Measurements from ENCODE around the gene MYPOP. TPM values are rescaled to one million over a fixed set of nuclear protein-coding genes. Genes with fewer than 3 reads are reported as not detected.

MYPOP gene
- total RNA-seq, 1 experiment from 2014 or later = 9.0 TPM

- peaks cover 0 to under 1% (median 0%) of the 10 kb centered on the region in 3 experiments; a peak in 2 of 7 replicates for H3K36me3 Mint-ChIP-seq (ENCODE audit: insufficient read depth in 1 of 3, low read depth in 3 of 3)
- no peak overlapping the region for H2BK20ac ChIP-seq (ENCODE audit: low read depth, low read length, poor library complexity, severe bottlenecking)
Observed at GRCh38 chr19:45933759-45934158, 31.3 kb upstream of the MYPOP start.

More at GRCh38 chr19:45933759-45934158, 31.3 kb upstream of the MYPOP start:
- Histone ChIP-seq H3K79me2 (ENCODE audit: insufficient read depth, low read length) (no peaks in the 10 kb centered on the region), H3K27me3 (ENCODE audit: insufficient read depth, low read length) (no peaks in the 10 kb centered on the region; the same call in 1 of the 2 replicates), H2AK5ac (ENCODE audit: insufficient read length, low read length) (no peak overlapping the region), H3K9ac (ENCODE audit: extremely low read depth, insufficient read length, low read length) (no peak overlapping the region), H3K14ac (ENCODE audit: insufficient read depth, low read length) (no peak overlapping the region), H2AFZ (ENCODE audit: low read length) (no peak overlapping the region), H3K4me2 (ENCODE audit: insufficient read depth, insufficient read length, low read length) (no peak overlapping the region), H4K91ac (ENCODE audit: insufficient read length, low read depth, low read length) (no peak overlapping the region), H3K4ac (ENCODE audit: low read depth, low read length) (no peak overlapping the region), H3K18ac (ENCODE audit: insufficient read length, low read depth, low read length) (no peak overlapping the region), H3T11ph (ENCODE audit: low read length) (no peak overlapping the region), H3K9me3 (ENCODE audit: control insufficient read depth, low read depth, low read length) (no peaks in the 10 kb centered on the region), H3K27ac (ENCODE audit: insufficient read length, low read depth, low read length) (no peak overlapping the region), H4K8ac (replicated peaks; ENCODE audit: insufficient read length, low read depth, low read length) (no peak overlapping the region), H3K4me1 (ENCODE audit: insufficient read depth, low read length) (no peaks in the 10 kb centered on the region), H3K79me1 (ENCODE audit: insufficient read depth, low read depth, low read length, poor library complexity, severe bottlenecking) (no peaks in the 10 kb centered on the region), H4K5ac (ENCODE audit: insufficient read length, low read depth, low read length) (no peak overlapping the region), H2BK5ac (ENCODE audit: insufficient read length, low read length) (no peak overlapping the region), H2BK12ac (ENCODE audit: insufficient read length, low read depth, low read length) (no peak overlapping the region), H4K20me1 (ENCODE audit: control insufficient read depth, insufficient read depth, insufficient read length) (no peaks in the 10 kb centered on the region), H2BK120ac (ENCODE audit: low read depth, low read length, poor library complexity, severe bottlenecking) (no peak overlapping the region), H3K23me2 (ENCODE audit: insufficient read length, low read depth, low read length, poor library complexity, severe bottlenecking) (no peaks in the 10 kb centered on the region), H3K23ac (ENCODE audit: insufficient read length, low read depth, low read length) (no peak overlapping the region), H2BK15ac (ENCODE audit: low read depth, low read length) (no peak overlapping the region), H3K56ac (ENCODE audit: insufficient read length, low read depth, low read length) (no peak overlapping the region)
- H3K9me3 Mint-ChIP-seq = no peaks in the 10 kb centered on the region; a peak in 1 of 5 replicates
- WGBS (ENCODE audit: extremely low coverage, insufficient read length, low lambda C conversion rate) = no CpG with 5 or more reads among the region's 9 CpGs
- peaks cover 7 to 39% of the 10 kb centered on the region in 2 experiments; a peak in 3 of 4 replicates for H3K4me1 Mint-ChIP-seq
- no peak overlapping the region for H3K27ac Mint-ChIP-seq
- H3K4me3 Mint-ChIP-seq = no peak overlapping the region
- DNase-seq = no peak
- H3K27me3 Mint-ChIP-seq (ENCODE audit: low read depth) = peaks cover 65% of the 10 kb centered on the region
- no peak for TF ChIP-seq CTCF (conservative IDR thresholded peaks at IDR 0.05)
